Activated T-helper 1 cell treated with Interleukin-2 at 50 U/mL for 16 hours (primary cell): ENCODE measurements around the gene NLGN3.

Experiments used
- DNase-seq: peaks from one replicate; pipeline ENCODE4 v3.0.0-alpha.2; 2020; ENCODE audit warnings: low read depth

NLGN3 gene

GRCh38 chrX:71144651-71145050 is at the start of gene NLGN3:
NLGN3 (plus strand) TSS chrX:71144841; CDS start chrX:71147750, 2,909 bp downstream.
- DNase-seq: no peak

DNA sequence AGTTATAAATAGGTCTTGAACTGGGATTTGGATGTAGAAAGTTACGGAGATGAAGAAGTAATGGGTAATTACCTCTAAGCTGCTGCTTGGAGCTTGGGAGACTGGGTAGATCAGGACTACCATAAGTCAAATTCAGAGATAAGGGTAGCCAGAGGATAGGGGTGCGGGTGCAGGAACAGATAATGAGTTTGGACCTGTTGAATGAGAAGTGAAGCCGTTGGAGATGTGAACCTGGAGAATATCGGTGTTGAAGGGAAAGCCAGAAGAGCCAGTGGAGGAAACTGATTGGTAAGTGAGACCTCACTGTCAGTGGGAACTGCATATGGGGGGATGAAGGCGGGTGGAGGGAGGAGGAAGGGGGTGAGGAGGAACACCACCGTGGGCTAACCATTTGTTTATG is 49.6 kb upstream of the NLGN3 start:
- DNase-seq: no peak

DNA sequence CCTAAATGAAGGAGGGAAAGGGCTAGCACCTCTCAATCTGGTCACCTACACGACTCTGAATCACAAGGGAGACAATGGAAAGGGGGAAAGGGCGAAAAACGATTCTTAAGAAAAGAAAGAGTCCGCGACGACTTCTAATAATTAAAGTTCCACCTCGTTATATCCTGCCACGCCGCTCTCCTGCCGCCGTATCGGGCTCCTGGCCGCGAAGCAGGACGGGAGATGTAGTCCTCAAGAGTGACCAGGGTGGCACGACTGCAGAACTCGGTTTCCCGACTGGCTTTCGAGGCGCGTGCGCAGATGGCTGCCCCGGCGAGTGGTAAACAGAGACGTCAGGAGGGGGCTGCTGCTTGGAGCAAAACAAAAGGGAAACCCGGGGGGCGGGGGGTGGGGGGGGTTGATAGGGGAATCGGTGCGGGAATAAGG is 49.1 kb upstream of the NLGN3 start, which contains the start of gene FOXO4:
FOXO4 (plus strand) TSS at position 297 of the 426 bp plus-strand sequence. CDS start 678 bp downstream, outside the sequence.
- DNase-seq: peak; percentile 81

DNA sequence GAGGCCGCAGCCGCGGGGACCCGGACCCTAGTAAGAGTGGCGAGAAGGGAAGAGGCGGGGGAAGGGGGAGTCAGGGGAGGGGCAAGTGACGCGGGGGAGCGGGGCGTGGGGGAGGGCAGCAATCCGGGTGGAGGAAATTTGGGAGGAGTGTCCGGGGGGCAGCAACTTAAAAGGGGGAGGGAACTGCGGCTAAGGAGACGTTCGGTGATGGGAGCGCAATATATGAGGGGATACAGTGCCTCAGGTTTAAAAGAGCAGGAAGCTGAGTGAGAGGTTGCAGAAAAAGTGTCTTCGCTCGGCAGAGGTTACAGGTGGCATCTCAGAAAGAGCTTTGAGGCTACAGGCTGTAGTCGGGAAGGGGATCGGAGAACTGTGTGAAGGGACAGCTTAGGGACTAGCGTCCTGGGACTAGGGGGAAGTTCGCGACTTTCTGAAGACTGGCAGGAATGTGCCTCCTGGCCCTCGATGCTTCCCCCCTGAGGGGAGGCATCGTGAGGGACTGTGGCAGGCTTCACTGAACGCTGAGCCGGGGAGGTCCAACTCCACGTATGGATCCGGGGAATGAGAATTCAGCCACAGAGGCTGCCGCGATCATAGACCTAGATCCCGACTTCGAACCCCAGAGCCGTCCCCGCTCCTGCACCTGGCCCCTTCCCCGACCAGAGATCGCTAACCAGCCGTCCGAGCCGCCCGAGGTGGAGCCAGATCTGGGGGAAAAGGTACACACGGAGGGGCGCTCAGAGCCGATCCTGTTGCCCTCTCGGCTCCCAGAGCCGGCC is 48.5 kb upstream of the NLGN3 start:
- DNase-seq: no peak

DNA sequence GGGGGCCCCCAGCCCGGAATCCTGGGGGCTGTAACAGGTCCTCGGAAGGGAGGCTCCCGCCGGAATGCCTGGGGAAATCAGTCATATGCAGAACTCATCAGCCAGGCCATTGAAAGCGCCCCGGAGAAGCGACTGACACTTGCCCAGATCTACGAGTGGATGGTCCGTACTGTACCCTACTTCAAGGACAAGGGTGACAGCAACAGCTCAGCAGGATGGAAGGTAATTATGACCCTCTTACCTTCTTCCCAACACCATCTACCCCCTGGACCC is 47.9 kb upstream of the NLGN3 start:
- DNase-seq: no peak

- DNase-seq: peak; percentile 64
Measured at GRCh38 chrX:71098302-71098701, 46.3 kb upstream of the NLGN3 start.

GRCh38 chrX:71098951-71099506 is 45.6 kb upstream of the NLGN3 start:
- DNase-seq: no peak

GRCh38 chrX:71099736-71100135 is 44.9 kb upstream of the NLGN3 start:
- no peak for DNase-seq

DNA sequence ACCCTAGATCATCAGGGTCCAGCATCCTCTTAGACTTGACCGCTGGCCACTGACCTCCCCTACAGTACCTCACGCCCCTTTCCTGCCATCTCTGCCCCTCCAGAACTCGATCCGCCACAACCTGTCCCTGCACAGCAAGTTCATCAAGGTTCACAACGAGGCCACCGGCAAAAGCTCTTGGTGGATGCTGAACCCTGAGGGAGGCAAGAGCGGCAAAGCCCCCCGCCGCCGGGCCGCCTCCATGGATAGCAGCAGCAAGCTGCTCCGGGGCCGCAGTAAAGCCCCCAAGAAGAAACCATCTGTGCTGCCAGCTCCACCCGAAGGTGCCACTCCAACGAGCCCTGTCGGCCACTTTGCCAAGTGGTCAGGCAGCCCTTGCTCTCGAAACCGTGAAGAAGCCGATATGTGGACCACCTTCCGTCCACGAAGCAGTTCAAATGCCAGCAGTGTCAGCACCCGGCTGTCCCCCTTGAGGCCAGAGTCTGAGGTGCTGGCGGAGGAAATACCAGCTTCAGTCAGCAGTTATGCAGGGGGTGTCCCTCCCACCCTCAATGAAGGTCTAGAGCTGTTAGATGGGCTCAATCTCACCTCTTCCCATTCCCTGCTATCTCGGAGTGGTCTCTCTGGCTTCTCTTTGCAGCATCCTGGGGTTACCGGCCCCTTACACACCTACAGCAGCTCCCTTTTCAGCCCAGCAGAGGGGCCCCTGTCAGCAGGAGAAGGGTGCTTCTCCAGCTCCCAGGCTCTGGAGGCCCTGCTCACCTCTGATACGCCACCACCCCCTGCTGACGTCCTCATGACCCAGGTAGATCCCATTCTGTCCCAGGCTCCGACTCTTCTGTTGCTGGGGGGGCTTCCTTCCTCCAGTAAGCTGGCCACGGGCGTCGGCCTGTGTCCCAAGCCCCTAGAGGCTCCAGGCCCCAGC is 43.8 kb upstream of the NLGN3 start:
- no peak for DNase-seq

DNA sequence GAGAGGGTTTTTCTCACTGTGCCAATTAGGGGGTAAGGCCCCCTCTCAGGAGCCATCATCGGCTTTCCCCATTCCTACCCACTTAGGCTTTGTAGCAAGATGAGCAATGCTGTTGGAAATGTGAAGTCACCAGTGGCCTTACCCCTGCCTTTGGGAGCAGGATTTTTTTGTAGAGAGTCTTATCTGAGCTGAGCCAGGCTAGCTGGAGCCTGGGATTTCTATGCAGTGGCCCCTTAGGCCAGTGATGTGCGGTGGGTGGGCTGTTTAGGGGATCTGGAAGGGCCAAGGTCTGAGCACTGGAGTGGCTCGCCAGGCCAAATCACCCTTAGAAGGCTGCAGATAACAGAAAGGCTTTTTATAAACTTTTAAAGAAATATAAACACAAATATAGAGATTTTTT is 42.3 kb upstream of the NLGN3 start:
- DNase-seq: no peak

GRCh38 chrX:71103110-71103983 is 41.3 kb upstream of the NLGN3 start:
- peak; percentile 30 for DNase-seq

DNA sequence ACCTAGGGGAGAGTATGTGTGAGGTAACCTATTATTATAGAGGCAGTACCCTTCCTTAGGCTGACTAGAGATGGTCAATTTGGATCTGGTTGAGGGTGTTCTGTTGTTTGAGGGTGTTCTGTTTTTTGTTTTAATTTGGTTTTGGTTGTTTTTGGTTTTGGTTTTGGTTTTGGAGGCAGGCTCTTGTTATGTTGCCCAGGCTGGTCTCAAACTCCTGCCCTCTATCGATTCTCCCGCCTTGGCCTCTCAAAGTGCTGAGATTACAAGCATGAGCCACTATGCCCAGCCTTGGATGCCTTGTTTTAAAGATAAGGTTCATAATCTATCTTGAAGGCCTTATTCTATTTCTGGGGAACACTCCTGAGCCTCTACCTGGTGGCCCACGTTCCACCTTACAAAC is 39.0 kb upstream of the NLGN3 start:
- DNase-seq: no peak

DNA sequence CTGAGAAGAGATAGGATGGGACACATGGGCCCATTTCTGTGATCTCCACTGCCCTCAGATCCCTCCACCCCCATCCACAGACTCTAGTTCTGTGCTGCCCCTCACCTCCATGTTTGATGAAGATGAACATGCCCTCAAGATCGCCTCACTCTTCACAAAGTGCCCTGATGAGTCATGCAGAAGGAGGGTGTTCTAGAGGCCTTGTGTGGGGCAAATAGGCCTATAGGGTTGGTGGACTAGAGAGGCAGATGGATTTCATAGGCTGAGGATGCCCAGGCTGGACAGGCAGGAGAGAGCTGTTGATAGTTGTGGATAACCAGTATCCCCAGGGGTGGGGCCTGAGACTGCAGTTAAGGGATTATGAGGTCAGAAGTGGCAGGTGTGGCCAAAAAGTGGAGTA is 38.2 kb upstream of the NLGN3 start, which contains the start of gene CXorf65:
CXorf65 (minus strand) TSS at position 314 of the 400 bp plus-strand sequence; CDS start at position 130, 184 bp downstream.
- no peak for DNase-seq

DNA sequence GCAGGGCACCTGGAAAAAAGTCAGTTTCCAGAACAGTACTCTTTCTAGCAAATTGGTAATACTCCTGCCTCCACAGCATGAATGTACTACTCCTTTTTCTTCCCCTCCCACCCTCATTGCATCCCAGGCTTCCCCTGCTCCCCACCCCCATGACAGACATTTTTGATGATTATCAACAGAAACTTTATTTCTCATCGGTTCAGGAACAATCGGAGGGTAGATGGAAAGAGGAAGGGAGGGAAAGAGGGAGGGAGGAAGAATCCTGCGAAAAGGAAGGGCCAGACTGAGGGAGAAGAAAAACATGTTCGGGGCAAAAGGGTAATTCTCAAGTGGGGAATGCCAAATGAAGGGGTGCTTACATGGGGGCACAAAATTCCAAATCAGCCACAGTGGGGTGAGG is 37.4 kb upstream of the NLGN3 start:
- DNase-seq: no peak

- peak; percentile 18 for DNase-seq
Measured at GRCh38 chrX:71107762-71108360, 36.8 kb upstream of the NLGN3 start.

DNA sequence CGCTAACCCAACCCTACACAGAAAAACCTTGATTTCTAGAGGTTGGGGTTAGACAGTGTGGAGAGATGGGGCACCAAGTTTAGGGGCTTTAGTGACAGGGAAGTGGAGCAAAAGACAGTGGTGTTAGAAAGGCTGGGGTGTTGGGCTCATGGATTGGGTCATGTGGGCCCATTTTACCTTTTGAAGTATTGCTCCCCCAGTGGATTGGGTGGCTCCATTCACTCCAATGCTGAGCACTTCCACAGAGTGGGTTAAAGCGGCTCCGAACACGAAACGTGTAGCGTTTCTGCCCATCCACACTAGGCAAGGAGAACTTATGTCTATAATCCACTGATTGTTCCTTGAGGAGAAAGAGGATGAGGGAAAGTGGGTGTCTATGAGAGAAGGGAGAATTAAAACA is 35.6 kb upstream of the NLGN3 start:
- no peak for DNase-seq

- DNase-seq: peak; percentile 65
Measured at GRCh38 chrX:71111141-71111843, 33.3 kb upstream of the NLGN3 start, which contains the start of gene IL2RG. IL2RG (minus strand) TSS chrX:71111577; CDS start chrX:71111539, 38 bp downstream.

DNA sequence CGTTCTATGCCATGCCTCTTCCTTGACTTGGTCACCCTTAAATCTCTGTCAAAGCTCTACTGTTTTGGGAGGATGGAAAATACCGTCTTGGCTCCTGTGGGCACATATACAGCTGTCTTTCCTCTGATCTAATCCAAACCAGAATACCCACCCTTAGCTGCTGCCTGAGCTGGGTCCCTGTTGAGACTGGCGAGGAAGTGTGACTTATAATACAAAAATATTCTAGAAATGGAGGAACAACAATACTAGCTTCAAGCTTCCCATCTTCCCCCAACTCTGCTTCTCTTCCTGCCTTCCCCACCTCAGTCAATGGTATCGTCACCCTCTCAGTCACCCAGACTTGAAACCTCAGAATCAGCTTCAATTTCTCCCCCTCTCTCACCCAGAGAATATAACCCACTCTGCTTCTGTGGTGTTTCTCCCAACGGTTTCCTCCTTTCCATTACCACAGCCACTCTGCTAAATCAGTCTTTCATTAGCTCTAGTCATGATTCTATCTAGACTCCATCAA is 32.7 kb upstream of the NLGN3 start:
- no peak for DNase-seq

GRCh38 chrX:71117358-71117757 is 27.3 kb upstream of the NLGN3 start:
- DNase-seq: no peak
